ENCODE measurements around the gene TCF20. TPM values are rescaled to one million over a fixed set of nuclear protein-coding genes. Genes with fewer than 3 reads are reported as not detected.

The TCF20 gene
- polyA plus RNA-seq, 3 donors: 0.67 to 11.1 (median 0.99) TPM

- Histone ChIP-seq H2AFZ (ENCODE audit: insufficient read depth, low read depth, low read length, poor library complexity, severe bottlenecking) (no peak overlapping the region), H3K27ac (ENCODE audit: low read depth in 1 of 2, low read length in 2 of 2) (no peak overlapping the region), H3K9ac (ENCODE audit: insufficient read depth, low read length, poor library complexity, severe bottlenecking) (no peak overlapping the region), H3K79me2 (ENCODE audit: insufficient read depth, low read length) (no peaks in the 10 kb centered on the region), H3K4me1 (ENCODE audit: control insufficient read depth in 1 of 2, insufficient read depth in 2 of 2, low read length in 2 of 2) (peaks cover 0 to 4% of the 10 kb centered on the region in 2 donors), H3K9me3 (replicated peaks in 1 of 2; ENCODE audit: control insufficient read depth in 1 of 2, insufficient read depth in 1 of 2, low read length in 2 of 2) (no peaks in the 10 kb centered on the region), H3K4me3 (replicated peaks in 1 of 3; ENCODE audit: low read depth in 2 of 3, low read length in 3 of 3) (no peak overlapping the region), H4K20me1 (ENCODE audit: insufficient read depth, low read length) (no peaks in the 10 kb centered on the region), H3K36me3 (replicated peaks in 1 of 2; ENCODE audit: control insufficient read depth in 1 of 2, insufficient read depth in 2 of 2, low read length in 2 of 2) (no peaks in the 10 kb centered on the region), H3K4me2 (replicated peaks; ENCODE audit: extremely low read depth, low read length, poor library complexity, severe bottlenecking) (no peak overlapping the region), H3K27me3 (ENCODE audit: control insufficient read depth in 2 of 2, insufficient read depth in 2 of 2, low read length in 2 of 2) (peaks cover 0 to 15% of the 10 kb centered on the region in 2 donors)
- Mint-ChIP-seq H3K36me3 (no peaks in the 10 kb centered on the region), H3K27ac (no peak overlapping the region), H3K4me3 (peak overlapping the region in 1 of 2 donors; percentile 23), H3K27me3 (ENCODE audit: low read depth in 3 of 3) (peaks cover 19 to 27% (median 25%) of the 10 kb centered on the region in 3 donors), H3K4me1 (peaks cover 15% of the 10 kb centered on the region), H3K9me3 (peaks cover 0 to 2% (median 0%) of the 10 kb centered on the region in 7 donors)
- DNase-seq: no peak
- WGBS (ENCODE audit: insufficient coverage): no CpG with 5 or more reads among the region's 5 CpGs
- no peak for TF ChIP-seq CTCF (IDR thresholded peaks at IDR 0.05)
- intact Hi-C loops (cut with micrococcal nuclease): loop anchor here in 1 of 2 donors (5.0 kb wide), 1 partner anchor 148 kb away; no protein-coding TSS in a partner anchor
Measured at GRCh38 chr22:42314709-42315391, 44.4 kb upstream of the TCF20 start.

- Mint-ChIP-seq H3K4me1 (peaks cover 8% of the 10 kb centered on the region), H3K4me3 (peak overlapping the region in 1 of 2 donors; percentile 57), H3K27me3 (ENCODE audit: low read depth in 3 of 3) (peaks cover 18 to 27% (median 25%) of the 10 kb centered on the region in 3 donors), H3K36me3 (no peaks in the 10 kb centered on the region), H3K9me3 (peaks cover 0 to 2% (median 0%) of the 10 kb centered on the region in 7 donors), H3K27ac (peak overlapping the region in 1 of 7 donors; percentile 11)
- WGBS (ENCODE audit: insufficient coverage): 62% methylated on average over 32 of the region's 33 CpGs
- Histone ChIP-seq H3K4me2 (replicated peaks; ENCODE audit: extremely low read depth, low read length, poor library complexity, severe bottlenecking) (no peak overlapping the region), H3K36me3 (replicated peaks in 1 of 2; ENCODE audit: control insufficient read depth in 1 of 2, insufficient read depth in 2 of 2, low read length in 2 of 2) (no peaks in the 10 kb centered on the region), H3K9ac (ENCODE audit: insufficient read depth, low read length, poor library complexity, severe bottlenecking) (no peak overlapping the region), H3K27ac (ENCODE audit: low read depth in 1 of 2, low read length in 2 of 2) (no peak overlapping the region), H3K4me3 (replicated peaks in 1 of 3; ENCODE audit: low read depth in 2 of 3, low read length in 3 of 3) (no peak overlapping the region), H3K4me1 (ENCODE audit: control insufficient read depth in 1 of 2, insufficient read depth in 2 of 2, low read length in 2 of 2) (peaks cover 0 to 4% of the 10 kb centered on the region in 2 donors), H2AFZ (ENCODE audit: insufficient read depth, low read depth, low read length, poor library complexity, severe bottlenecking) (no peak overlapping the region), H3K79me2 (ENCODE audit: insufficient read depth, low read length) (no peaks in the 10 kb centered on the region), H3K27me3 (ENCODE audit: control insufficient read depth in 2 of 2, insufficient read depth in 2 of 2, low read length in 2 of 2) (peaks cover 0 to 15% of the 10 kb centered on the region in 2 donors), H4K20me1 (ENCODE audit: insufficient read depth, low read length) (no peaks in the 10 kb centered on the region), H3K9me3 (replicated peaks in 1 of 2; ENCODE audit: control insufficient read depth in 1 of 2, insufficient read depth in 1 of 2, low read length in 2 of 2) (no peaks in the 10 kb centered on the region)
- DNase-seq: peak; percentile 34 to 49 (median 44)
- intact Hi-C loops (cut with micrococcal nuclease): loop anchor here in 1 of 2 donors (5.0 kb wide), 1 partner anchor 147 kb away; no protein-coding TSS in a partner anchor
- TF ChIP-seq CTCF (IDR thresholded peaks at IDR 0.05): peak; percentile 52
Measured at GRCh38 chr22:42313804-42314581, 43.5 kb upstream of the TCF20 start.
